ENCODE data around the gene TMEM132C.

DNA sequence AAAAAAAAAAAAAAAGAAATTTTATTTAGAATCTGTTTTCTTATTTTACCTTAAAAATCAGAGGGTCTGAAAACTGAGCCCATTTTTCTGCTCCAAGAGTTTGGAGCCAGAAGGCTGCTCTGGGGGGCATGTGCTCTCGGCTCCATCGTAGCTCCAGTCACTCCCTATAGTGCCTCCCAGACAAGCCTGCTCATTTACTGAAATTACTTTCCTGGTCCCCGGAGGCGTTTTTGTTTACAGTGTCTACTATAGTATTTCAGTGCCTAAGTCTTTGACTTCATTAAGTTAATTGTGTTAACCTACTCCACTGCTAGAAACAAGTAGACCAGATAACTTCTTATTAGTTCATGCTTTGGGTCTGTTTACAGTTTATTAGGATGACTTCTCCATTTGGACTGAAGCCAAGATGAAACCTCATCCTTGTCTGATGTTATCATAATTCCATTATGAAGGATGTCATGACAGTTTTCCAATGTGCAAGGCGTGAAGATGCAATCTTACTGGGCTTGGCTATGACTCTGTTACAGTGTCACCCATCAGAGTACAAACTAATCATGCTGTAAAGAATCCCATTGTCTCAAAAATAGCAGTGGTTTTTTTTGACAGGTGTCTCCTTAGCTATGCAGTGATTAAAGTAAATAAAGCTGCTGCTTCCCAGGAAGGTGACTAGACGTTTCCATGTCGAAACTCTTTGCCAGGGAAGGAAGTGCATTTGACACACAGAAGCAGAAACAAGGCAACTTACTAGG is 182.3 kb downstream of the TMEM132C start:
- TF ChIP-seq, protein P1, sequence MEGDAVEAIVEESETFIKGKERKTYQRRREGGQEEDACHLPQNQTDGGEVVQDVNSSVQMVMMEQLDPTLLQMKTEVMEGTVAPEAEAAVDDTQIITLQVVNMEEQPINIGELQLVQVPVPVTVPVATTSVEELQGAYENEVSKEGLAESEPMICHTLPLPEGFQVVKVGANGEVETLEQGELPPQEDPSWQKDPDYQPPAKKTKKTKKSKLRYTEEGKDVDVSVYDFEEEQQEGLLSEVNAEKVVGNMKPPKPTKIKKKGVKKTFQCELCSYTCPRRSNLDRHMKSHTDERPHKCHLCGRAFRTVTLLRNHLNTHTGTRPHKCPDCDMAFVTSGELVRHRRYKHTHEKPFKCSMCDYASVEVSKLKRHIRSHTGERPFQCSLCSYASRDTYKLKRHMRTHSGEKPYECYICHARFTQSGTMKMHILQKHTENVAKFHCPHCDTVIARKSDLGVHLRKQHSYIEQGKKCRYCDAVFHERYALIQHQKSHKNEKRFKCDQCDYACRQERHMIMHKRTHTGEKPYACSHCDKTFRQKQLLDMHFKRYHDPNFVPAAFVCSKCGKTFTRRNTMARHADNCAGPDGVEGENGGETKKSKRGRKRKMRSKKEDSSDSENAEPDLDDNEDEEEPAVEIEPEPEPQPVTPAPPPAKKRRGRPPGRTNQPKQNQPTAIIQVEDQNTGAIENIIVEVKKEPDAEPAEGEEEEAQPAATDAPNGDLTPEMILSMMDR (IDR thresholded peaks at IDR 0.05): no peak
- no peak for TF ChIP-seq POLR2A (IDR thresholded peaks at IDR 0.05)
